ENCODE measurements around the gene ZG16. TPM values are rescaled to one million over a fixed set of nuclear protein-coding genes. Genes with fewer than 3 reads are reported as not detected.

The ZG16 gene
- total and polyA plus RNA-seq, 2 of the 8 experiments (the other 6 are each of a cell fraction or from before 2014, with no cell fraction given), result not detected

GRCh38 chr16:29784901-29785500, 6.9 kb downstream of the ZG16 start (continued):
- TF ChIP-seq CHD7 (IDR thresholded peaks at IDR 0.05; ENCODE audit: insufficient replicate concordance, low read length) (no peak), NANOG (IDR thresholded peaks at IDR 0.05; ENCODE audit: insufficient read depth, low read depth, low read length, poor library complexity, severe bottlenecking) (no peak), BCL11A (IDR thresholded peaks at IDR 0.05; ENCODE audit: low read depth in 2 of 2, low read length in 2 of 2) (no peak), GABPA (IDR thresholded peaks at IDR 0.05; ENCODE audit: borderline replicate concordance, insufficient read depth, low read length) (no peak; the same call in 1 of the 2 replicates), KDM5A (IDR thresholded peaks at IDR 0.05; ENCODE audit: low read length) (no peak), SIRT6 (IDR thresholded peaks at IDR 0.05; ENCODE audit: low read length) (no peak), JUND (IDR thresholded peaks at IDR 0.05; ENCODE audit: low read length) (no peak), TBP (IDR thresholded peaks at IDR 0.05; ENCODE audit: low read depth, low read length) (peak; percentile 71; the same call in 1 of the 2 replicates), CBX8 (IDR thresholded peaks at IDR 0.05; ENCODE audit: borderline replicate concordance, low read depth, low read length) (no peak), RNF2 (IDR thresholded peaks at IDR 0.05; ENCODE audit: borderline replicate concordance, low read depth, low read length, missing control alignments, poor library complexity, severe bottlenecking) (no peak), TAF1 (IDR thresholded peaks at IDR 0.05; ENCODE audit: low read depth, low read length) (peak; percentile 45; the same call in 1 of the 2 replicates)
